Nephron progenitor cell (in vitro differentiated cells): Measurements from ENCODE around the gene AKAP3.

Source experiments
- DNase-seq: peaks from one replicate; pipeline ENCODE4 v3.0.0; 2021
- H3K27ac Mint-ChIP-seq: 2 replicates; pipeline ENCODE4 v1.8.0; 2021; ENCODE audit warnings: mild to moderate bottlenecking, moderate library complexity, mixed read lengths
- H3K27me3 Mint-ChIP-seq: 2 replicates; pipeline ENCODE4 v1.8.0; 2021; ENCODE audit warnings: mild to moderate bottlenecking, low read depth, mixed read lengths; ENCODE audit not compliant: poor library complexity
- H3K36me3 Mint-ChIP-seq: 2 replicates; pipeline ENCODE4 v1.8.0; 2021; ENCODE audit warnings: low read depth, mixed read lengths
- H3K4me1 Mint-ChIP-seq: 2 replicates; pipeline ENCODE4 v1.8.0; 2021; ENCODE audit warnings: mixed read lengths
- H3K4me3 Mint-ChIP-seq: 2 replicates; pipeline ENCODE4 v1.8.0; 2021; ENCODE audit warnings: mild to moderate bottlenecking, moderate library complexity, mixed read lengths
- H3K9me3 Mint-ChIP-seq: 2 replicates; pipeline ENCODE4 v1.8.0; 2021; ENCODE audit warnings: mild to moderate bottlenecking, moderate library complexity, mixed read lengths
- TF ChIP-seq, protein P1 (sequence below): fragments of 200-600 bp; sonication (generic); IDR thresholded peaks from 2 replicates; pipeline ENCODE4 v1.5.0; 2021; ENCODE audit warnings: antibody characterized with exemption

Gene AKAP3

GRCh38 chr12:4586500-4586899, 62.4 kb downstream of the AKAP3 start:
- H3K4me3 Mint-ChIP-seq: no peak overlapping the region
- H3K36me3 Mint-ChIP-seq: no peaks in the 10 kb centered on the region
- TF ChIP-seq, protein P1, sequence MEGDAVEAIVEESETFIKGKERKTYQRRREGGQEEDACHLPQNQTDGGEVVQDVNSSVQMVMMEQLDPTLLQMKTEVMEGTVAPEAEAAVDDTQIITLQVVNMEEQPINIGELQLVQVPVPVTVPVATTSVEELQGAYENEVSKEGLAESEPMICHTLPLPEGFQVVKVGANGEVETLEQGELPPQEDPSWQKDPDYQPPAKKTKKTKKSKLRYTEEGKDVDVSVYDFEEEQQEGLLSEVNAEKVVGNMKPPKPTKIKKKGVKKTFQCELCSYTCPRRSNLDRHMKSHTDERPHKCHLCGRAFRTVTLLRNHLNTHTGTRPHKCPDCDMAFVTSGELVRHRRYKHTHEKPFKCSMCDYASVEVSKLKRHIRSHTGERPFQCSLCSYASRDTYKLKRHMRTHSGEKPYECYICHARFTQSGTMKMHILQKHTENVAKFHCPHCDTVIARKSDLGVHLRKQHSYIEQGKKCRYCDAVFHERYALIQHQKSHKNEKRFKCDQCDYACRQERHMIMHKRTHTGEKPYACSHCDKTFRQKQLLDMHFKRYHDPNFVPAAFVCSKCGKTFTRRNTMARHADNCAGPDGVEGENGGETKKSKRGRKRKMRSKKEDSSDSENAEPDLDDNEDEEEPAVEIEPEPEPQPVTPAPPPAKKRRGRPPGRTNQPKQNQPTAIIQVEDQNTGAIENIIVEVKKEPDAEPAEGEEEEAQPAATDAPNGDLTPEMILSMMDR: no peak
- H3K9me3 Mint-ChIP-seq: no peaks in the 10 kb centered on the region
- no peak overlapping the region for H3K27ac Mint-ChIP-seq
- H3K4me1 Mint-ChIP-seq: peaks cover 20% of the 10 kb centered on the region
- DNase-seq: no peak
- peaks cover 11% of the 10 kb centered on the region for H3K27me3 Mint-ChIP-seq

- TF ChIP-seq, protein P1: no peak
- H3K9me3 Mint-ChIP-seq: no peaks in the 10 kb centered on the region
- H3K4me3 Mint-ChIP-seq: no peak overlapping the region
- H3K27ac Mint-ChIP-seq: no peak overlapping the region
- peaks cover 8% of the 10 kb centered on the region for H3K27me3 Mint-ChIP-seq
- peaks cover 24% of the 10 kb centered on the region for H3K4me1 Mint-ChIP-seq
- DNase-seq: no peak
- H3K36me3 Mint-ChIP-seq: no peaks in the 10 kb centered on the region
Measured at GRCh38 chr12:4584896-4585295, 64.0 kb downstream of the AKAP3 start.

DNA sequence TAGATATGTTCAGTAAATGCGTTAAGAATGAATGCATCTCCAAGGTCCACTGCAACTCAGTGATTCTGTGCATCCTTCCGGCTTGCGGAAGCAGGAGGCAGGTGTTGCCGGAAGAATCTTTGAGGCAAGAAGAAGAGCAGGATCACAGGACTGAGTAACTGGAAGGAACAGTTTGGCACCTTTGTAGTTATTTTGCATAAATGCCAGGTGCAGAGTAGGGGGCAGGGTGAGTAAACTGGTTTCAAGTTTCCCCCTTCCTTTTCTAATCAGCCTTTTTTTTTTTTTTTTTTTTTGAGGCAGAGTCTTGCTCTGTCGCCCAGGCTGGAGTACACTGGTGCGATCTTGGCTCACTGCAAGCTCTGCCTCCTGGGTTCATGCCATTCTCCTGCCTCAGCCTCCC, 64.6 kb downstream of the AKAP3 start:
- TF ChIP-seq, protein P1: no peak
- Mint-ChIP-seq H3K9me3 (no peaks in the 10 kb centered on the region), H3K36me3 (no peaks in the 10 kb centered on the region), H3K4me3 (no peak overlapping the region), H3K27ac (no peak overlapping the region), H3K4me1 (peaks cover 26% of the 10 kb centered on the region), H3K27me3 (peaks cover 8% of the 10 kb centered on the region)
- no peak for DNase-seq

GRCh38 chr12:4580281-4580688, 68.6 kb downstream of the AKAP3 start:
- Mint-ChIP-seq H3K27me3 (peaks cover 20% of the 10 kb centered on the region), H3K4me1 (peaks cover 18% of the 10 kb centered on the region), H3K36me3 (no peaks in the 10 kb centered on the region), H3K4me3 (no peak overlapping the region), H3K27ac (peak overlapping the region; percentile 85), H3K9me3 (no peaks in the 10 kb centered on the region)
- TF ChIP-seq, protein P1: no peak
- no peak for DNase-seq

- Mint-ChIP-seq H3K27me3 (peaks cover 20% of the 10 kb centered on the region), H3K4me1 (peaks cover 18% of the 10 kb centered on the region), H3K36me3 (no peaks in the 10 kb centered on the region), H3K4me3 (no peak overlapping the region), H3K27ac (no peak overlapping the region), H3K9me3 (no peaks in the 10 kb centered on the region)
- TF ChIP-seq, protein P1: no peak
- no peak for DNase-seq
Measured at GRCh38 chr12:4579305-4580102, 69.3 kb downstream of the AKAP3 start.

GRCh38 chr12:4572680-4573079, 76.2 kb downstream of the AKAP3 start:
- Mint-ChIP-seq H3K36me3 (no peaks in the 10 kb centered on the region), H3K27me3 (peaks cover 24% of the 10 kb centered on the region), H3K4me1 (peaks cover 3% of the 10 kb centered on the region), H3K27ac (no peak overlapping the region), H3K4me3 (no peak overlapping the region), H3K9me3 (no peaks in the 10 kb centered on the region)
- DNase-seq: no peak
- TF ChIP-seq, protein P1: no peak
